T1000 (cell line): Measurements from ENCODE around the gene DSC2.

Experiments used
- DNase-seq: peaks from one replicate; lab custom pipeline; 2025; ENCODE audit warnings: mixed read lengths; lab: John Stamatoyannopoulos, UW

The DSC2 gene

GRCh38 chr18:31098878-31099277 is 3.3 kb downstream of the DSC2 start:
- no peak for DNase-seq

GRCh38 chr18:31097666-31098065 is 4.6 kb downstream of the DSC2 start:
- DNase-seq: no peak

- no peak for DNase-seq
These were observed 8.3 kb downstream of the DSC2 start for GRCh38 chr18:31093880-31094279.

GRCh38 chr18:31093294-31093693 is 8.9 kb downstream of the DSC2 start:
- DNase-seq: no peak

GRCh38 chr18:31091350-31091749 is 10.9 kb downstream of the DSC2 start:
- DNase-seq: no peak

GRCh38 chr18:31088532-31088931 is 13.7 kb downstream of the DSC2 start:
- DNase-seq: no peak

GRCh38 chr18:31079973-31080372 is 22.2 kb downstream of the DSC2 start:
- no peak for DNase-seq

- DNase-seq: no peak
These were observed 24.3 kb downstream of the DSC2 start for GRCh38 chr18:31077878-31078277.

GRCh38 chr18:31072175-31072574 is 30.0 kb downstream of the DSC2 start:
- DNase-seq: no peak

- DNase-seq: no peak
These were observed 32.0 kb downstream of the DSC2 start for GRCh38 chr18:31070206-31070605.

- DNase-seq: no peak
These were observed 36.0 kb downstream of the DSC2 start for GRCh38 chr18:31066266-31066665.

GRCh38 chr18:31065036-31065773 is 37.0 kb downstream of the DSC2 start:
- no peak for DNase-seq

- no peak for DNase-seq
These were observed 38.1 kb downstream of the DSC2 start for GRCh38 chr18:31064130-31064529.

- DNase-seq: no peak
These were observed 40.3 kb downstream of the DSC2 start for GRCh38 chr18:31061945-31062344.

GRCh38 chr18:31058897-31059296 is 43.3 kb downstream of the DSC2 start:
- DNase-seq: no peak

- no peak for DNase-seq
These were observed 44.3 kb downstream of the DSC2 start for GRCh38 chr18:31057917-31058316.

GRCh38 chr18:31057051-31057450 is 45.2 kb downstream of the DSC2 start:
- no peak for DNase-seq

- DNase-seq: no peak
These were observed 45.9 kb downstream of the DSC2 start for GRCh38 chr18:31056296-31056695.

GRCh38 chr18:31050635-31051034 is 51.6 kb downstream of the DSC2 start:
- no peak for DNase-seq

- no peak for DNase-seq
These were observed 53.0 kb downstream of the DSC2 start for GRCh38 chr18:31049189-31049588.

- DNase-seq: no peak
These were observed 54.0 kb downstream of the DSC2 start for GRCh38 chr18:31048216-31048615.

GRCh38 chr18:31046916-31047315 is 55.3 kb downstream of the DSC2 start:
- no peak for DNase-seq

GRCh38 chr18:31045599-31045998 is 56.6 kb downstream of the DSC2 start:
- no peak for DNase-seq

GRCh38 chr18:31044926-31045325 is 57.3 kb downstream of the DSC2 start:
- no peak for DNase-seq
